ENCODE results near the gene UTS2B.

The UTS2B gene

DNA sequence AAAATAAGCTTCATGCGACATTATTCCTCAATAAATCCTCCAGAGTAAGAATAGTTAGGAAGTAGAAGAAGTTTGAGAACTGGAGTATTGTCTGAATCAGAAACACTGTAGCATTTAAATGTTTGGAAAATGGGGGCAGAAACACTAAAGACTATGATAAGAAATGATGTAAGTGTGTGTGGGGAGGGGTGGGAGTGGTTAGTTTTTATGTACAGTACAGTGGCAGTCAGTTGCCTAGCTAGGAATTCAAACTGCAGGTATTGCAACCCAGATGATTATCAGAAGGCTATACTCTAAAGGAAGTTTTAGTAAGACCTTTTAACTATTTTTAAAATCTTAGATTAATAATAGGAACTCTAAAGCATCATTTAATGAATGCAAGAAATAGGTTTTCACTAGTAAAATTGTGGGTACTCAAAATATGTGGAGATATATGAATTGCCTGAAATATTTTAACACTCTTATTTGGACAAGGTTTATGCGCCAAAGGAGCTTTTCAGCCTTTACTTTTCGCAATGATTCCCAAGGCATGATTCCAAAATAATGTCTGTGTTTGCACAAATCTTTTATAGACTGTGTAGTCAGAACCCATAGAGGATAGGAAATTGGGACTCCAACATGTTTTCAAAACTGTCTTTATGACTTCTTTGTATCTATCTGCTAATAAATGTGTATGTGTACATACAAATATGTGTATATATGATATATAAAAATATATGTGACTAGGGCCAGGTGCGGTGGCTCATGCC lies 9.1 kb downstream of the UTS2B start:
- DNase-seq (ENCODE audit: low read depth): no peak

DNA sequence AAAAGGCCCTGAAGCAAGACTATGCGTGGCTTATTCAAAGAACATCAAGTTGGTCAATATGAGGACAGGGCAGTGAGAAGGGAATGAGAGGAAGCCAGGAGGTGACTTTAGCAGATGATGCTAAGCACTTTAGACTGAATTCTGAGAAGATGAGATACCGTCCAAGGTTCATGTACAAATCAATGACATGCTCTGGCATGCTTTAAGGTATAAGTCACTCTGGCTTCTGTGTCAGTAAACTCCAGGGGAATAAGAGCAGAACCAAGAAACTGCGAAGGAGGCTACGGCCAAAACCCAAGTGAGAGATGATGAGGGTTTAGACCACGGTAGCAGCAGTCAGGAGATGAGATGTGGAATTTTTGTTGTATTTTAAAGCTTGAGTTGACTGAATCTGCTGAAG lies 10.0 kb downstream of the UTS2B start:
- no peak for DNase-seq (ENCODE audit: low read depth)

DNA sequence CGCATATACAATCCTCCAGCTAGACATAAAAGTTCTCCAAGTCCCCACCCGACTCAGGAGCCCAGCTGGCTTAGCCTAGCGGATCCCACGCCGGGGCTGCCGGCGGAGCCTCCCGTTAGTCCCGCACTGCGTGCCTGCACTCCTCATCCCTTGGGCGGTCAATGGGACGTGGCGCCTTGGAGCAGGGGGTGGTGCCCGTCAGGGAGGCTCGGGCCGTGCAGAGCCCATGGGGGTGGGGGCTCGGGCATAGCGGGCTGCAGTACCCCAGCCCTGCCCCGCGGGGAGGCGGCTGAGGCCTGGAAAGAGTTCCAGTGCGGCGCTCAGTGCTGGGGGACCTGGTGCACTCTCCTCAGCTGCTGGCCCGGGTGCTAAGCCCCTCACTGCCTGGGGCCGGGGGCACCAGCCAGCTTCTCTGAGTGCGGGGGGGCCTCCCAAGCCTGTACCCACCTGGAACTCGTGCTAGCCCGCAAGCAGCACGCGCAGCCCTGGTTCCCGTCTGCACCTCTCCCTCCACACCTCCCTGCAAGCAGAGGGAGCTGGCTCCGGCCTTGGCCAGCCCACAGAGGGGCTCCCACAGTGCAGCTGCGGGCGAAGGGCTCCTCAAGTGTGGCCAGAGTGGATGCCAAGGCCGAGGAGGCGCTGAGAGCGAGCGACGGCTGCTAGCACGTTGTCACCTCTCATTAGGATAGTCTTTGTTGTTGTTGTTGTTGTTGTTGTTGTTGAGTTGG lies 13.3 kb downstream of the UTS2B start:
- no peak for DNase-seq (ENCODE audit: low read depth)

DNA sequence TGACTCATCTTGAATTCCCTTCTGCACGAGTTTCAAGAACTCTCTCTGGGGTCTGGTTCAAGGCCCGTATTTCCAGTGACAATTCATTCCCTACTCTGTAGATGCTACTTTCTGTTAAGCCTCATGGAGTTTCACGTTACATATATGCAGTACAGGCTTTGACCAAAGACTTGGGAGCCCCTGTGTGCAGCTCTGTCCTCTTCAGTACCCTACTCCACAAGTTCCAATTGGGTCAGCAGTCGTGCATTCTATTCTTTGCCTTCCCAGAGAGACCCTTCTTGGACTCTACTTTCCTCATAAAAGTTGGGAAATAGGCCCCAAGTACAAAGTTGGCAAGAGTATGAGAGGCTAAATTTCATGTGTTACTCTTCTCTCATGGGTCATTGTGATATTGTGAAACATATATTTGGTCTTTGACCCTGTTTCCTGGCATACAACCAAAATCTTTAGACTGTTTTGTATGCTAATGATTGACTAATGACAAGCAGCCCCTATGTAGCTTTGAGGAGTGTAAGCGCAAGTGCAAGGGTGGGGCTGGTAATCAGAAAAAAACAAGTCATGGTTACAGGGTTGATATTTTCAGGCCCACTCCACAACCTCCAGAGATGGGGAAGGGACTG lies 16.1 kb downstream of the UTS2B start:
- no peak for DNase-seq (ENCODE audit: low read depth)

DNA sequence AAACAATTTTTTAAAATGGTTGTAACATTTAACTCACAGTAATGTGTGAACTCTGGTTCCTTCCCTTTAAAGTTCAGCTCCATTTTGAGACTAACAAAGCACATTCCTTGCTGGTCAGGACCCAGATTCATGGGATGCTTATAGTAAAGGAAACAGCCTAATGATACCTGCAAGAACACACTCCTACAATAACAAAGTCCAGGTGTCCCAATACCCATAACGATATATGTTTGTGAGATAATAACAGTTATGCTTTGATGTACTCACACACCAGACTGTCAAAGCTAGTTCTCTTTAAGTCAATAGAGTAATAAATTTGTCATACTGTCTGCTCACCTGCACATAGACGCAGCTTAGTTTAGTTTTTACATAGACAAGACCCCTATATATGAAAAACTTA lies 17.0 kb downstream of the UTS2B start:
- no peak for DNase-seq (ENCODE audit: low read depth)

DNA sequence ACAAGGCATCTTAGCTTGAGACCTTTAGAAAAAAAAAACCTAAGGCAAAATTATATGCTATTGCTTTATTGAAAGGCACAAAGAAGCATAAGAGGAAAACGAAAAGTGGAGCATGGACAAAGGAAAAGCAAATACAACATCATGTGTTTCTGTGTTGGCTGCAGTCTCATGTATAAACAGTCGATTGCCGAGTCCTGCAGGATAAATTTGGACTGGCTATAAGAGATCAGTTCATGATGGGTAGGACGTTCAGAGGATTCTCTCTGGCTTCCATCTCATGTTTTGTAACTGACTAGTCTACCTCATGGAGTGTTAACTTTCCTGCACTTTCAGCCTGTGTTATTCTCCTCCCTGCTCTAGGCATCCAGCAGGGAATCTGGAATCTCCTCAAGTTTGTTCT lies 23.0 kb downstream of the UTS2B start:
- no peak for DNase-seq (ENCODE audit: low read depth)

DNA sequence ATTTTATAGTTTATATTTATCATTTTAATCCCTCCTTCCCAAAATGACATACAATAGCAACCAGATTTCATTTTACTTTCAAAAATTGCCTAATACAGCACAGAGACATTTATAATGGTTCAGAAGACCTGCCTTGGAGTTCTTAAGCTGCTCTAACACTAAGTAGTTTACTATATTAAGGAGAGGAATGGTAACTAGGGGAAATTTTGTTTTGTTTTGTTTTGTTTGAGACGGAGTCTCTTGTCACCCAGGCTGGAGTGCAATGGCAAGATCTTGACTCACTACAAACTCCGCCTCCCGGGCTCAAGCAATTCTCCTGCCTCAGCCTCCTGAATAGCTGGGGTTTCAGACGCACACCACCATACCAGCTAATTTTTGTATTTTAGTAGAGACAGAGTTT lies 23.9 kb downstream of the UTS2B start:
- DNase-seq (ENCODE audit: low read depth): no peak

DNA sequence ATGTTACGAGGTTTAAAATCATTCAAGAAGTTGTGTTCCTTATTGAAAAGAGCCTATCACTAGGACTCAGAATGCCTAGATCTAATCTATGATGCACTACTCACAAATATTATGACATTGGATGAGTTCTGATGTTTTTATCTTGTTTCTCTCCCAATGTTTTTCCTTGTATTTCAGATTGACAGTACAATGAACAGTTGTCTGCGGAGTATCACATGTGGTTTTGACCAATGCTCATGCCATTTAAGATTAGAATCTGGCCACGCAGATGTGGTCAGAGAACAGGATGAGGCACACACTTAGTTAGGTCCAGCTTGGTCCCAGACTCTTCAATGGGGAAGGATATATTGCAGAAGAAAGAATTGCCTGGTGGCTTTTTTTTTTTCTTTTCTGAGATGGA lies 26.7 kb downstream of the UTS2B start:
- DNase-seq (ENCODE audit: low read depth): no peak

DNA sequence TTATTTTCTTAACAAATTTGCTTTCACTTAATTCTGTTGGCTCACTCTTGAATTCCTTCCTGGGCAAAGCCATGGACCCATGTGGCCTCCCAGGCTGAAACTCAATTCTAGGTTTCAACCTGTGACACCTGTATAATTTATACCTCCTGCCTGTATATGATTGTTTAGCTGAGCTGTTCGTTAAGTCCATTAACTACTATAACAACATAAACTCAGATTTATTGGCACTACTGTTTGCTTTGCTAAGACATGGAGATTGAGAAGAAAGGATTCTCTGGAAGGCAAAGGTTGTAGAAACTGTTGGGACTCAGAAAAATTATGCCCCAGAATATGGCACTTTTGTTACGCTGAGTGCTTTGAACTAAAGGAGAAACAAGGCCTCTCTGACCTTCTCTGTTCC lies 27.9 kb downstream of the UTS2B start:
- DNase-seq (ENCODE audit: low read depth): no peak

DNA sequence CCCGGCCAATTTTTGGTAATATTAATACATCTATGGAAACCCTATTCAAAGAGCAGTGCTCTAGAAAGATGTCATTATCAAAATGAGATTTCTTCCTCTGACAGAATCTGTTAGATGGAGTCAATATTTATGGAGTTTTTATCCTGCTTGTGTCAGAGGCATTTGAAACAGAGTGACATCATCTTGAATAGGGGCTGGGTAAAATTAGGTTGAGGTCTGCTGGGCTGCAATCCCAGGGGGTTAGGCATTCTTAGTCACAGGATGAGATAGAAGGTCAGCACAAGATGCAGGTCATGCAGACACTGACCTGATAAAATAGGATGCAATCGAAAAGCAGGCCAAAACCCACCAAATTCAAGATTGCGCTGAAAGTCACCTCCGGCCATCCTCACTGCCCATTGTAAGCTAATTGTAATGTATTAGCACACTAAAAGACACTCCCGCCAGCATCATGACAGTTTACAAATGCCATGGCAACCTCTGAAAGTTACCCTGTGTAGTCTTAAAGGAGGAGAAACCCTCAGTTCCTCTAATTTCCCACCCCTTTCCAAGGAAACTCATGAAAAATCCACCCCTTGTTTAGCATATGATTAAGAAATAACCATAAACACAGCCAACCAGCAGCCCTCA lies 28.4 kb downstream of the UTS2B start:
- no peak for DNase-seq (ENCODE audit: low read depth)

DNA sequence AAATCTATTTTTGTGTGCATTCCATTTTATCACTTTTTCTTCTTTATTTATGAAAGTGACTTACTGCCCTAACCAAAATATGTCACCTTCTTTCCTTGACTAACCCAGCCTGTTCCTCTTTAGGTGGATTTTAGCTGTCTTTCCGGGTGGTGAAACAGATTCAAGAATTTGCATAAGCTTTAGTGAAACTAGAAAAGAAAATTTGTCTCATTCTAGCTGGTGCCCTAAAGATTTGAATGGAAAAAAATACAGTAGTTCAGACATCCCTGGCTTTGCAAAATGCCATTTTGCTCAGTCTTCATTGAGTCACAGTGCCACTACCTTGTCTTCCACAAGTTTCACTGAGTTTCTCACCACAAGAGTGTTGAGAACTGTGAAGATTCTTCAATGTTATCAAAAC lies 29.3 kb downstream of the UTS2B start:
- no peak for DNase-seq (ENCODE audit: low read depth)

DNA sequence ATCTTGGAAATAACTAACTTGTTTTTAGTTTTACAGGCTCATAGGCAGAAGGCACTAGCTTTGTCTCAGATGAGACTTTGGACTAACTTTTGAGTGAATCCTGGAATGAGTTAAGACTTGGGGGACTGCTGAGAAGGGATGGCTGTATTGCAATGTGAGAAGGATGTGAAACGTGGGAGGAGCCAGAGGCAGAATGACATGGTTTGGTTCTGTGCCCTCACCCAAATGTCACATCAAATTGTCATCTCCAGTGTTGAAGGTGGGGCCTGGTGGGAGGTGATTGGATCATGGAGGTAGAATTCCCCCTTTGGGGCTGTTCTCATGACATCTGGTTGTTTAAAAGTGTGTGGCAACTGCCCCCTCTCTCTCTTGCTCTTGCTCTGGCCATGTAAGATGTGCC lies 29.9 kb downstream of the UTS2B start:
- no peak for DNase-seq (ENCODE audit: low read depth)

DNA sequence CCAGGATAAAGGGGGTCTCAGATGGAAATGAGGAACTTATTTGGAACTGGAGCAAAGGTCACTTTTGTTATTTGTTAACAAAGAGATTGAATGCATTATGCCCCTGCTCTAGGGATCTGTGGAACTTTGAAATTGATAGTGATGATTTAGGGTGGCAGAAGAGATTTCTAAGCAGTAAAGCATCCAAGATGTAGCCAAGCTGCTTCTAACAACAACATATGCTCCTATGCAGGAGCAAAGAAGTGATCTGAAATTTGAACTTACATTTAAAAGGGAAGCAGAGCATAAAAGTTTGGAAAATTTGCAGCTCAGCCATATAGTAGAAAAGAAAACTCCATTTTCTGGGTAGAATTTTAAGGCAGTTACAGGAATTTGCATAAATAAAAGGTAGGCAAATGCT lies 31.5 kb downstream of the UTS2B start:
- no peak for DNase-seq (ENCODE audit: low read depth)

DNA sequence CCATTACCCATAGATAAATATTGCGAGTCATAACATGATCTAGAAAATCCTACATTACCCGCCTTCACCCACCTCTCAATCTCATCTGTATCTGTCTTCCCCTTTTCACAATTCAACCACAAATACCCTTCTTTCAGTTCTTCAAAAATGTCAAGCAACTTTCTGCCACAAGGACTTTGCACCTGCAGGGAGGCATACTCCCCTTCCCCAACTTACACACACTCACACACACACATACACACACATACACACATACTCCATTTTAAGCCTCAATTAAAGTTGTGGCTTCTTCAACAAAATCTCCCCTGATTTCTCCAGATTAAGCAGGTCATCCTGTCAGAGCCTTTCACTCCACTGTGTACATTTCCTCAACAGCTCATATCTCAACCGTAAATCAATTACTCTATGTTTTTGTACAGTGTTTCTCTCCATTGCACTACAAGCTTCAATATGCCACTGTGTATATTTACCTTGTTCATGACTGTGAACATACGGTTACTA lies 34.2 kb downstream of the UTS2B start:
- no peak for DNase-seq (ENCODE audit: low read depth)

DNA sequence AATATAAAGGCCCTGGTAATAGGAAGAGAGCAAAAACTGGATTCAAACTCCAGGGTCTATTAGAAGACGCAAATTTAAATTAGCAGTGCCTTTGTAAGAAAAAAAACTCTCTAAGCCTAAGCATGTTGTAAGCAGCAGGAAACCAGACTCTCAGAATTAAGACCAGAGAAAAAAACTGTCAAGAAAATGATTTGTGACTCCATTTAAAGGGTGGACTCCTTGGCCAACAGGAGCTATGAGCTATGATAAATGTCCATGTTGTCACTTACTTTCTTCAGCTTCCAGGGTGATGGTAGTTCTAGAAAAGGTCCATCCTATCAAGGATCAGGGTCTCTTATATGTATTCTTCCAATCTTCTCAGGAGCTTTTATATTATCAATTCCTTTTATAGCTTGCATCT lies 36.0 kb downstream of the UTS2B start:
- no peak for DNase-seq (ENCODE audit: low read depth)

DNA sequence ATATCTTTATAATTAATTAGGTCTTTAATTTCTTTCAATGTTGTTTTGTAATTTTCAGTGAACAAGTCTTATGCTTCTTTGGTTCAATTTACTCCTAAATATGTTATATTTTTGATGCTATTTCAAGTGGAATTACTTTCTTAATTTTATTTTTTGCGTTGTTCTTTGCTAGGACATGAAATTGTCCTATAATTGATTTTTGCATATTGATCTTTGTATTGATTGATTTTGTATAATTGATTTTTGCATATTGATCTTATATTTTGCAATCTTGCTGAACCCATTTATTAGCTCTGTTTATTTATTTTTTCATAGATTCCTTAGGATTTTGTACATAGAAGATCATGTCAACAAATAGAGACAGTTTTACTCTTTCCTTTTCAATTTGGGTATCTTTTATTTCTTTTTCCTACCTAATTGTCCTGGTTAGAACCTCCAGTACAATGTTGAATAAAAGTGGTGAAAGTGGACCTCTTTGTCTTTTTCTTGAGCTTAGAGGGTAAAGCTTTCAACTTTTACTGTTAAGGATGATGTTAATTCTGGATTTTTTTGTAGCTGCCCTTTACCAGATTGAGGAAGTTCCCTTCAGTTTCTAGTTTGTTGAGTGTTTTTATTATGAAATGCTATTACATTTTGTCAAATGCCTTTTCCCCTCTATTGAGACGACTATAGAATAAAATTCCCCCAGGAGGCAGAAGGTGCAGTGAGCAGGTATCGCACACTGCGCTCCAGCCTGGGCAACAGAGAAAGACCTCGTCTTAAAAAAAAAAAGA lies 37.9 kb downstream of the UTS2B start:
- DNase-seq (ENCODE audit: low read depth): no peak

DNA sequence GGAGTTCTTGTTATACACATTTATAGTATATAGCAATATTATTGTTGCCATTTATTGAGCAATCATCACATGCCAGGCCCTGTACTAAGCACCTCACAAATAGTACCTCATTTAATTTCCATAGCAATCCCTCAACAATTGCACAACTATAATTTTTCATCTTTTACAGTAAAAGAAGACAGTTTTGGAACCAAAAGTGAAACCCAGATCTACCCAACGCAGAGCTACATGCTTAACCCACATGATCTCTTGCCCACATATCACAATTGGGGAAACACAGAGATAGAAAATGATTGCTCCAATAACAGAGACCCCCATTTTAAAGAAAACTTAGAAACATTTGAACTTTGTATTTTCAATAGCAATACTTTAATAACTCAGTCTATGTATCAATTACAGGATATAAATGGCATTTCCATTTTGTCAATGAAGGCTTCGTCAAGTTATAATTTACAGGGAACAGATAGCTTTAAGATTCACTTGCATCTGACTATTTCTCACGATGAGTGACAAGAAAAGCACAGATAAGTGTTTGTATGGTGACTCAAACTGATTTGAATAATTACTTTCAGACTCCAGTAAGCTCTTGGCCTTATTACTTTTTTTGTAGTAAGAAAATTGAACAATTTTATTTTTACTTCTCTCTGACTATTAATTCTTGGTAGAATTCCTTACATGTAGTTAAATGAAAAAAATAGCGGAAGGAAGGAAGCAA lies 39.9 kb downstream of the UTS2B start:
- DNase-seq (ENCODE audit: low read depth): no peak

DNA sequence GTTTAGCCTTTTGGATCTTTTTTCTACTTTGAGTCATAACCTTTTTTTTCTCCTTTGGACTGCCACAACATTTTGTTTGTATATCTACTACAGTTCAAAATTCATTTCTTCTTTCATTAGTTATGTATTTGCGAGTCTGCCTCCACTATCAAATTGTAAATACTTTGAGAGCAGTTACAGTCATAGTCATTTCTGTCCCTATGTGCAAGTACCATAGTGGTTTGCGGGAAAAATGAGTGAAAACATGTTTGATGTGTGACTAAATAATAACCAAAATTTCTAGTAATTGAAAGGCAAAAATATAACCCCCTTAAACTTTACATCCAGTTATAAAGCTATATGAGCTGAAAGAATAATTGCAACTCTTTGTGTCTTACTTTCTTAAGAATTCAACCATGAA lies 46.9 kb downstream of the UTS2B start:
- DNase-seq (ENCODE audit: low read depth): no peak

DNA sequence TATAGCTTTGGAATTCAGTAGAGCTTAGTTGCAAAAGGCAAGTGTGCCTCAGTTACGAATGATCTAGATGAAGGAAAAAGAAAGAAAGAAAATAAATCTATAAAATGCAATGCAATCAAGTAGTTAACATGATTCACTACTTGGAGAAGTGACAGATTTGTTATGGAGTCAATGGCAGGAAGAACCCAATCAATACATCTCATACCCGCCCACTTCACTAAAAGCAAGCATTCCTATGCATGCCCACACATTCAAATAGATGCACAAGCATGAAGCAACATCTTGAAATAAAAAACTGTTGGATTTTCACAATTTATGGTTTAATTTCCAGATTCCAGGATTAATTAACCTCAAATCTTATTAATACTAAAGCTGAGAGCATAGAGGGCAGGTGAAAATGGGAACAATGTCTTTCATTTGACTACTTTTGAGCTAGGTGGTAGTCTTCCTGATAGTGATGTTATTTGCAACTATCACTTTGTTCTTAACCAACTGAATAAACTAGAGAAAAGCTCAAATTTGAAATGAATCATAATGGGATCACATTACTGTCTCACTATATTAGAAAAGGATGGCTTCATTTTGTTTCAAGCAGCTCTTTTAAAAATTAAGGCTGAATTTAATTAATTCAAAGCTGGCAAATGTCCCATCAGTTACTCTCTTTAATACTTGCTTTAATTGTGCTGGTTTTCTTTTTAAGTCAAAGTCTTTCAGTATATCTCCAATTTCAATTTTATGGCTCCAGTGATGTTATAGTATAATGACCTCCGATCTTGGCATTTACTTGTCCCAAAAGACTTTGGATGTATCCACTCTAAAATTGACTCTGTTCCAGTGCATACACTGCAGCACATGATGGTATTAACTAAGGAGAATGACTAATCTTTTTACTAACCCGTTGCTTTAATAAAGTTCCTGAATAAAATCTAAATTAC lies 47.8 kb downstream of the UTS2B start:
- DNase-seq (ENCODE audit: low read depth): no peak

DNA sequence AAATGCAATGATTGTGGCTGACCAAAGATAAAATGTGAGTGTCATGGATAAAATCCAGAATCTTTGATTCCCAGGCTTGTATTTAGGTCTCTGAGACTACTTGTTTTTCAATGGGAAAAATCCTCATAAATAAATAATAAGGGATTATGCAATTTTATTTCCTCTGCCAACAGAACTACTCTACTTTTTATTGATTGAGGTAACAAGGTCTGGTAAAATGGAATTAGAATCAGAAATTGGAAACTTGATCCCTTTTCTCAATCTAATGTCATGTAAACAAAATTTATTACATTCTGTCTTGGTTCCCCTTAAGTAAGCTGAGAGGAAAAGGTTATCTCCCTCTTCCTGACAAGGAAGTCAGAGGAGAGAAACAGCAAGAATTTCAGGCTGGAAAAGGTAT lies 49.4 kb downstream of the UTS2B start:
- DNase-seq (ENCODE audit: low read depth): no peak

Data from stimulated activated CD8-positive, alpha-beta memory T cell treated with anti-CD3 and anti-CD28 coated beads, Interleukin-12 subunit alpha, Interleukin-12 subunit beta, amount 100 ng/mL, for 4 hours (primary cell).